ENCODE data around the gene HELZ2. TPM values are rescaled to one million over a fixed set of nuclear protein-coding genes. Genes with fewer than 3 reads are reported as not detected.

Gene HELZ2
- total and polyA plus RNA-seq, 2 experiments from 2014 or later: 5.2 to 48.9 TPM

GRCh38 chr20:63527184-63527583, 46.9 kb downstream of the HELZ2 start (continued):
- TF ChIP-seq ZNF462 (CRISPR knock-in tag; IDR thresholded peaks at IDR 0.05) (no peak), ZNF331 (CRISPR knock-in tag; IDR thresholded peaks at IDR 0.05; ENCODE audit: low read depth) (no peak), POLR2AphosphoS5 (IDR thresholded peaks at IDR 0.05; ENCODE audit: low read depth) (no peak), STAT1 (IDR thresholded peaks at IDR 0.05; ENCODE audit: unreplicated experiment) (no peak), EZH2 (IDR thresholded peaks at IDR 0.05; ENCODE audit: low read depth, unreplicated experiment) (no peak), CREB1 (CRISPR knock-in tag; IDR thresholded peaks at IDR 0.05; ENCODE audit: low read depth) (no peak), NANOG (IDR thresholded peaks at IDR 0.05; ENCODE audit: borderline replicate concordance) (no peak), ZNF114 (CRISPR knock-in tag; IDR thresholded peaks at IDR 0.05) (no peak)

GRCh38 chr20:63525971-63526370, 48.1 kb downstream of the HELZ2 start:
- no peak overlapping the region for H3K4me2 ChIP-seq
- Mint-ChIP-seq H3K27ac (no peak overlapping the region), H3K36me3 (ENCODE audit: low read depth) (peaks cover 38% of the 10 kb centered on the region), H3K4me1 (no peaks in the 10 kb centered on the region), H3K9me3 (peaks cover 25% of the 10 kb centered on the region), H3K4me3 (no peak overlapping the region), H3K27me3 (ENCODE audit: insufficient read depth, low read depth, poor library complexity) (peaks cover 20% of the 10 kb centered on the region)
- 0 out of 2 replicates have a peak, but pooled peaks cover 4% of the 10 kb centered on the region for H3K4me1 ChIP-seq (ENCODE audit: insufficient read depth)
- no peaks in the 10 kb centered on the region for H3K9me2 ChIP-seq (ENCODE audit: insufficient read depth)
- H3K4me3 ChIP-seq: no peak overlapping the region
- ATAC-seq (no peak), DNase-seq (ENCODE audit: low spot score) (no peak)
- H4K20me1 ChIP-seq (replicated peaks; ENCODE audit: insufficient read depth): peaks cover 2% of the 10 kb centered on the region; the same call in 1 of the 2 replicates
- no peaks in the 10 kb centered on the region for H3K27me3 ChIP-seq (ENCODE audit: insufficient read depth)
- no peaks in the 10 kb centered on the region for H3K36me3 ChIP-seq (ENCODE audit: insufficient read depth)
- no peak overlapping the region for H3K27ac ChIP-seq (ENCODE audit: low read depth)
- no peak overlapping the region for H2AFZ ChIP-seq
- peaks cover 4% of the 10 kb centered on the region; the same call in 1 of the 2 replicates for H3K79me2 ChIP-seq (replicated peaks; ENCODE audit: insufficient read depth)
- 0 out of 2 replicates have a peak, but pooled peaks cover 9% of the 10 kb centered on the region for H3F3A ChIP-seq (replicated peaks; ENCODE audit: low read depth)
- TF ChIP-seq ZNF331 (CRISPR knock-in tag; IDR thresholded peaks at IDR 0.05; ENCODE audit: low read depth) (no peak), JUNB (IDR thresholded peaks at IDR 0.05; ENCODE audit: unreplicated experiment) (no peak), ZNF462 (CRISPR knock-in tag; IDR thresholded peaks at IDR 0.05) (no peak), STAT1 (IDR thresholded peaks at IDR 0.05; ENCODE audit: unreplicated experiment) (no peak), NANOG (IDR thresholded peaks at IDR 0.05; ENCODE audit: borderline replicate concordance) (no peak)
